H9 (cell line): ENCODE results near the gene CLSTN3. TPM values are rescaled to one million over a fixed set of nuclear protein-coding genes. Genes with fewer than 3 reads are reported as not detected.

Experiments used
- DNase-seq: peaks from one replicate; pipeline ENCODE4 v3.0.0-alpha.2; 2017
- H2AFZ ChIP-seq: one replicate; pipeline ENCODE4 v1.6.1; 2013; ENCODE audit warnings: mild to moderate bottlenecking, low read length, control low read depth, moderate library complexity
- H2AK5ac ChIP-seq: 2 replicates; pipeline ENCODE4 v1.6.1; 2013; ENCODE audit warnings: low read length, control low read depth, mixed read lengths; ENCODE audit not compliant: insufficient read length
- H2BK120ac ChIP-seq: one replicate; pipeline ENCODE4 v1.6.1; 2013; ENCODE audit warnings: low read depth, mild to moderate bottlenecking, low read length, control low read depth, inconsistent platforms; ENCODE audit not compliant: poor library complexity, severe bottlenecking
- H2BK12ac ChIP-seq: 2 replicates; pipeline ENCODE4 v1.6.1; 2013; ENCODE audit warnings: low read length, control low read depth, mixed read lengths, low read depth; ENCODE audit not compliant: insufficient read length
- H2BK15ac ChIP-seq: 2 replicates; pipeline ENCODE4 v1.6.1; 2013; ENCODE audit warnings: low read depth, low read length, control low read depth
- H2BK20ac ChIP-seq: one replicate; pipeline ENCODE4 v1.6.1; 2013; ENCODE audit warnings: low read depth, mild to moderate bottlenecking, low read length, control low read depth, inconsistent platforms; ENCODE audit not compliant: poor library complexity, severe bottlenecking
- H2BK5ac ChIP-seq: 2 replicates; pipeline ENCODE4 v1.6.1; 2013; ENCODE audit warnings: low read length, control low read depth, mixed read lengths; ENCODE audit not compliant: insufficient read length
- H3K14ac ChIP-seq: 2 replicates; pipeline ENCODE4 v1.6.1; 2013; ENCODE audit warnings: low read length, control low read depth; ENCODE audit not compliant: insufficient read depth
- H3K18ac ChIP-seq: 2 replicates; pipeline ENCODE4 v1.6.1; 2013; ENCODE audit warnings: low read depth, mild to moderate bottlenecking, mixed read lengths, low read length, control low read depth; ENCODE audit not compliant: insufficient read length
- H3K23ac ChIP-seq: 2 replicates; pipeline ENCODE4 v1.6.1; 2013; ENCODE audit warnings: low read length, control low read depth, mixed read lengths, low read depth; ENCODE audit not compliant: insufficient read length
- H3K23me2 ChIP-seq: 2 replicates; pipeline ENCODE4 v1.6.1; 2013; ENCODE audit warnings: low read depth, mild to moderate bottlenecking, mixed read lengths, low read length, control low read depth; ENCODE audit not compliant: insufficient read length, poor library complexity, severe bottlenecking
- H3K27ac ChIP-seq: 2 replicates; pipeline ENCODE4 v1.5.1; 2013; ENCODE audit warnings: low read length, control low read depth, mixed read lengths, low read depth; ENCODE audit not compliant: insufficient read length
- H3K27me3 ChIP-seq: 2 replicates; pipeline ENCODE4 v1.6.1; 2013; ENCODE audit warnings: low read length, control low read depth, inconsistent platforms; ENCODE audit not compliant: insufficient read depth
- H3K4ac ChIP-seq: 2 replicates; pipeline ENCODE4 v1.6.1; 2013; ENCODE audit warnings: low read depth, mild to moderate bottlenecking, control low read depth, inconsistent platforms, low read length, moderate library complexity
- H3K4me1 ChIP-seq: 2 replicates; pipeline ENCODE4 v1.6.1; 2013; ENCODE audit warnings: low read length, control low read depth, inconsistent platforms; ENCODE audit not compliant: insufficient read depth
- H3K4me2 ChIP-seq: 2 replicates; pipeline ENCODE4 v1.6.1; 2013; ENCODE audit warnings: low read length, control low read depth, mixed read lengths; ENCODE audit not compliant: insufficient read length, insufficient read depth
- H3K56ac ChIP-seq: 2 replicates; pipeline ENCODE4 v1.6.1; 2013; ENCODE audit warnings: low read depth, mild to moderate bottlenecking, mixed read lengths, low read length, control low read depth; ENCODE audit not compliant: insufficient read length
- H3K79me1 ChIP-seq: 2 replicates; pipeline ENCODE4 v1.6.1; 2013; ENCODE audit warnings: low read depth, mild to moderate bottlenecking, moderate library complexity, low read length, control low read depth, inconsistent platforms; ENCODE audit not compliant: insufficient read depth, poor library complexity, severe bottlenecking
- H3K79me2 ChIP-seq: 2 replicates; pipeline ENCODE4 v1.6.1; 2013; ENCODE audit warnings: low read length, control low read depth, inconsistent platforms; ENCODE audit not compliant: insufficient read depth
- H3K9ac ChIP-seq: 2 replicates; pipeline ENCODE4 v1.6.1; 2013; ENCODE audit warnings: low read length, control low read depth, mixed read lengths; ENCODE audit not compliant: insufficient read length; ENCODE audit errors: extremely low read depth
- H3K9me3 ChIP-seq: one replicate; pipeline ENCODE4 v1.6.1; 2013; ENCODE audit warnings: low read depth, low read length, inconsistent platforms; ENCODE audit not compliant: control insufficient read depth
- H3T11ph ChIP-seq: one replicate; pipeline ENCODE4 v1.6.1; 2013; ENCODE audit warnings: mild to moderate bottlenecking, low read length, control low read depth, inconsistent platforms
- H4K20me1 ChIP-seq: one replicate; pipeline ENCODE4 v1.6.1; 2013; ENCODE audit not compliant: control insufficient read depth, insufficient read length, insufficient read depth
- H4K5ac ChIP-seq: 2 replicates; pipeline ENCODE4 v1.6.1; 2013; ENCODE audit warnings: low read depth, mild to moderate bottlenecking, mixed read lengths, low read length, control low read depth; ENCODE audit not compliant: insufficient read length
- H4K8ac ChIP-seq: replicated peaks from 2 replicates; pipeline ENCODE4 v1.6.1; 2013; ENCODE audit warnings: low read length, control low read depth, mixed read lengths, low read depth; ENCODE audit not compliant: insufficient read length
- H4K91ac ChIP-seq: 2 replicates; pipeline ENCODE4 v1.6.1; 2013; ENCODE audit warnings: low read depth, mild to moderate bottlenecking, moderate library complexity, mixed read lengths, low read length, control low read depth; ENCODE audit not compliant: insufficient read length
- H3K27ac Mint-ChIP-seq, 3 experiments: 2 replicates in 2 of 3; 3 replicates in 1 of 3; pipeline ENCODE4 v1.8.0; 2020 to 2021; ENCODE audit warnings: mixed read lengths in 3 of 3, mild to moderate bottlenecking in 1 of 3, moderate library complexity in 1 of 3
- H3K27me3 Mint-ChIP-seq: 2 replicates; pipeline ENCODE4 v1.8.0; 2021; ENCODE audit warnings: low read depth, mild to moderate bottlenecking, moderate library complexity, mixed read lengths
- H3K36me3 Mint-ChIP-seq, 3 experiments: 2 replicates in 2 of 3; 3 replicates in 1 of 3; pipeline ENCODE4 v1.8.0; 2020 to 2021; ENCODE audit warnings: low read depth in 3 of 3, mixed read lengths in 3 of 3; ENCODE audit not compliant: insufficient read depth in 1 of 3
- H3K4me1 Mint-ChIP-seq, 2 experiments: 2 replicates each; pipeline ENCODE4 v1.8.0; 2020; ENCODE audit warnings: mixed read lengths in 2 of 2
- H3K4me3 Mint-ChIP-seq, 2 experiments: 2 replicates in 1 of 2; 3 replicates in 1 of 2; pipeline ENCODE4 v1.8.0; 2020 to 2021; ENCODE audit warnings: mild to moderate bottlenecking in 2 of 2, mixed read lengths in 2 of 2, moderate library complexity in 1 of 2
- H3K9me3 Mint-ChIP-seq, 2 experiments: 2 replicates in 1 of 2; 3 replicates in 1 of 2; pipeline ENCODE4 v1.8.0; 2020; ENCODE audit warnings: mild to moderate bottlenecking in 2 of 2, mixed read lengths in 2 of 2, moderate library complexity in 1 of 2
- WGBS: extraction: QIAGEN DNeasy Blood & Tissue Kit; methylation state at CpG from one replicate; pipeline ENCODE4 v1.1.7; 2013; ENCODE audit warnings: missing lambda C conversion rate, low lambda C conversion rate, mixed read lengths; ENCODE audit not compliant: insufficient read length; ENCODE audit errors: extremely low coverage; 5-methylcytosine and 5-hydroxymethylcytosine counted together
- total RNA-seq: library from RNA; stranded (reverse); gene quantifications from 2 replicates; pipeline ENCODE4 v1.2.1, GENCODE V29; 2021
- TF ChIP-seq, protein P1 (sequence below): fragments of 200-600 bp; sonication (generic); conservative IDR thresholded peaks from 3 replicates; pipeline ENCODE4 v1.8.0; 2021; ENCODE audit warnings: antibody characterized with exemption, mild to moderate bottlenecking

Gene CLSTN3
- total RNA-seq, 1 experiment from 2014 or later: 26.2 TPM

DNA sequence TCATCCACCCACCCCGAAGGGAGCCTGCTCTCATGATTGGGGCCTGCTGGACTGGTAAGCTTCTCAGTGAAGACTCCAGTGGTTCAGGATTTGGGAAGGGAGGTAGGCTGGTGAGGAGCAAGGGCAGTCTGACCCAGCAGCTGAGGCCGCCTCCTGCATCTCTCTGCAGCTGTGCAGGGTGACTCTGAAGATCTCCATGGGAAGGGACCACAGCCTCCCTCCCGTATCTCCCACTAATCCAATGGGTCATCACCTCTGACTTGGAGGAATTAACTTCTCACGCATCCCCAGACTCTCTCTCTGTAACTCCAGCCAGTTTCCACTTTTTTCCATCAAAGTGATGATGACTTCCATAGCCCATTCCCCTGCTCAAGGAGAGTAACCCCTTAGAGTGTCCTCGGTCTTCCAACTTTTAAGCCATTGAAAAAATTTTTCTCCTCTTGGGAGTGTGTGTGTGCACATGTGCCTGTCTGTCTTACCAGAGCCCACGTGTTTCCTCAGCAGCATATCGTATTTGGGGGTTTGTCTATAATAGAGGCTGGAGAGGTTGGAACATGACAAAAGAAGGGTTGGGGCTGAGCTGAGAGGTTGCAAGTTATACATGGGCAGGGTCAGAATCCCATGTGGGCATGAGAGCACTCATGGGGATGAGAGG is 11.3 kb downstream of the CLSTN3 start:
- TF ChIP-seq, protein P1, sequence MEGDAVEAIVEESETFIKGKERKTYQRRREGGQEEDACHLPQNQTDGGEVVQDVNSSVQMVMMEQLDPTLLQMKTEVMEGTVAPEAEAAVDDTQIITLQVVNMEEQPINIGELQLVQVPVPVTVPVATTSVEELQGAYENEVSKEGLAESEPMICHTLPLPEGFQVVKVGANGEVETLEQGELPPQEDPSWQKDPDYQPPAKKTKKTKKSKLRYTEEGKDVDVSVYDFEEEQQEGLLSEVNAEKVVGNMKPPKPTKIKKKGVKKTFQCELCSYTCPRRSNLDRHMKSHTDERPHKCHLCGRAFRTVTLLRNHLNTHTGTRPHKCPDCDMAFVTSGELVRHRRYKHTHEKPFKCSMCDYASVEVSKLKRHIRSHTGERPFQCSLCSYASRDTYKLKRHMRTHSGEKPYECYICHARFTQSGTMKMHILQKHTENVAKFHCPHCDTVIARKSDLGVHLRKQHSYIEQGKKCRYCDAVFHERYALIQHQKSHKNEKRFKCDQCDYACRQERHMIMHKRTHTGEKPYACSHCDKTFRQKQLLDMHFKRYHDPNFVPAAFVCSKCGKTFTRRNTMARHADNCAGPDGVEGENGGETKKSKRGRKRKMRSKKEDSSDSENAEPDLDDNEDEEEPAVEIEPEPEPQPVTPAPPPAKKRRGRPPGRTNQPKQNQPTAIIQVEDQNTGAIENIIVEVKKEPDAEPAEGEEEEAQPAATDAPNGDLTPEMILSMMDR: no peak
- no peak overlapping the region for H2BK20ac ChIP-seq
- no peak for DNase-seq
- H4K20me1 ChIP-seq: no peaks in the 10 kb centered on the region
- no peaks in the 10 kb centered on the region for H3K23me2 ChIP-seq
- no peak overlapping the region for H2BK15ac ChIP-seq
- WGBS: no CpG with 5 or more reads among the region's 7 CpGs
- no peak overlapping the region for H3K27ac ChIP-seq
- H3K18ac ChIP-seq: no peak overlapping the region
- no peak overlapping the region for H3K4me2 ChIP-seq
- H3K4me1 ChIP-seq: no peaks in the 10 kb centered on the region
- Mint-ChIP-seq H3K4me3 (no peak overlapping the region), H3K27ac (peak overlapping the region in 1 of 3 experiments; percentile 85; a peak in 1 of 7 replicates), H3K9me3 (no peaks in the 10 kb centered on the region), H3K4me1 (no peaks in the 10 kb centered on the region), H3K36me3 (peaks cover 7 to 49% (median 25%) of the 10 kb centered on the region in 3 experiments; a peak in 6 of 7 replicates), H3K27me3 (no peaks in the 10 kb centered on the region)
- no peaks in the 10 kb centered on the region for H3K79me1 ChIP-seq
- no peaks in the 10 kb centered on the region for H3K79me2 ChIP-seq
- H4K8ac ChIP-seq: no peak overlapping the region
- H3K4ac ChIP-seq: no peak overlapping the region
- no peak overlapping the region for H3K14ac ChIP-seq
- H2AK5ac ChIP-seq: no peak overlapping the region
- H3T11ph ChIP-seq: no peak overlapping the region
- H2AFZ ChIP-seq: no peak overlapping the region
- no peak overlapping the region for H4K5ac ChIP-seq
- H2BK12ac ChIP-seq: no peak overlapping the region
- H3K27me3 ChIP-seq: no peaks in the 10 kb centered on the region
- no peak overlapping the region for H3K9ac ChIP-seq
- H2BK5ac ChIP-seq: no peak overlapping the region
- no peak overlapping the region for H3K23ac ChIP-seq
- H2BK120ac ChIP-seq: no peak overlapping the region
- H3K56ac ChIP-seq: no peak overlapping the region
- H4K91ac ChIP-seq: no peak overlapping the region
- no peaks in the 10 kb centered on the region for H3K9me3 ChIP-seq
